Measurements from ENCODE around the gene KCNH3.

DNA sequence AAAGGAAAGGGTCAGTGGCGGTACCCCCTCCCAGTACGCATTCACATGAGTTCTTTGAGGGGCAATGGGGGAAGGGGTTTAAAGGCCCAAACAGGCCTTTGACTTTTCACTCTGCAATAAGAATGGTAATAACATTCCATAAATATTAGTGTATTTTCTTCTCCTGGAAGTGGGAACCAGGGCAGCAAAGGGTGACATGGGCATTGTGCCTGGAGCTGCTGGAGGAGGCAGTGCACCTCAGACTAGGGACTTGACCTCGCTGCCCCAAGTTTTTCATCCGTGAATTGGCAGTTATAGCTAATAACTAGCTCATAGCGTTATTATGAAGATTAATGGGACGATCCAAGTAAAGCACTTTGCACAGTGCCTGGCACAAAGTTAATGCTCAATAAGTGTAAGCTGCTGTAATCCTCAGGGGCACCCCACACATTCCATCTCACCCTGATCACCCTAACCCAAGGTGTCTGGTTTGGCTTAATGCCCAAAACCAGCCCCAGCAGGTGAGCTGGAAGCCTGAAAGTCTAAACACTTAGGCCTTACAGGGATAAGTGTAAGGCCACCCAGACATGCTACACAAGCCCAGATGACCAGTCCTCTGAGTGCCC, 2.8 kb upstream of the KCNH3 start:
- TF ChIP-seq, protein P1, sequence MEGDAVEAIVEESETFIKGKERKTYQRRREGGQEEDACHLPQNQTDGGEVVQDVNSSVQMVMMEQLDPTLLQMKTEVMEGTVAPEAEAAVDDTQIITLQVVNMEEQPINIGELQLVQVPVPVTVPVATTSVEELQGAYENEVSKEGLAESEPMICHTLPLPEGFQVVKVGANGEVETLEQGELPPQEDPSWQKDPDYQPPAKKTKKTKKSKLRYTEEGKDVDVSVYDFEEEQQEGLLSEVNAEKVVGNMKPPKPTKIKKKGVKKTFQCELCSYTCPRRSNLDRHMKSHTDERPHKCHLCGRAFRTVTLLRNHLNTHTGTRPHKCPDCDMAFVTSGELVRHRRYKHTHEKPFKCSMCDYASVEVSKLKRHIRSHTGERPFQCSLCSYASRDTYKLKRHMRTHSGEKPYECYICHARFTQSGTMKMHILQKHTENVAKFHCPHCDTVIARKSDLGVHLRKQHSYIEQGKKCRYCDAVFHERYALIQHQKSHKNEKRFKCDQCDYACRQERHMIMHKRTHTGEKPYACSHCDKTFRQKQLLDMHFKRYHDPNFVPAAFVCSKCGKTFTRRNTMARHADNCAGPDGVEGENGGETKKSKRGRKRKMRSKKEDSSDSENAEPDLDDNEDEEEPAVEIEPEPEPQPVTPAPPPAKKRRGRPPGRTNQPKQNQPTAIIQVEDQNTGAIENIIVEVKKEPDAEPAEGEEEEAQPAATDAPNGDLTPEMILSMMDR (IDR thresholded peaks at IDR 0.05) = no peak
- no peak for TF ChIP-seq POLR2A (IDR thresholded peaks at IDR 0.05)
